Renal cortex interstitium (tissue), 11 donors: ENCODE measurements around the gene AACS. TPM values are rescaled to one million over a fixed set of nuclear protein-coding genes. Genes with fewer than 3 reads are reported as not detected.

Experiments
- DNase-seq, 11 donors: peaks; one replicate each; pipeline ENCODE4 v3.0.0-alpha.2; 2013; ENCODE audit warnings: low read depth in 9 of 11, low spot score in 4 of 11; ENCODE audit errors: extremely low read depth in 1 of 11
- polyA plus RNA-seq, 3 donors: library from polyadenylated mRNA; unstranded; fragments of 120-200 nt; gene quantifications; one replicate each; pipeline ENCODE4 v1.2.1, GENCODE V29; 2013; ENCODE audit not compliant: insufficient read length in 3 of 3

AACS gene
- polyA plus RNA-seq, 3 donors, result 21.7 to 26.2 (median 25.7) TPM

DNA sequence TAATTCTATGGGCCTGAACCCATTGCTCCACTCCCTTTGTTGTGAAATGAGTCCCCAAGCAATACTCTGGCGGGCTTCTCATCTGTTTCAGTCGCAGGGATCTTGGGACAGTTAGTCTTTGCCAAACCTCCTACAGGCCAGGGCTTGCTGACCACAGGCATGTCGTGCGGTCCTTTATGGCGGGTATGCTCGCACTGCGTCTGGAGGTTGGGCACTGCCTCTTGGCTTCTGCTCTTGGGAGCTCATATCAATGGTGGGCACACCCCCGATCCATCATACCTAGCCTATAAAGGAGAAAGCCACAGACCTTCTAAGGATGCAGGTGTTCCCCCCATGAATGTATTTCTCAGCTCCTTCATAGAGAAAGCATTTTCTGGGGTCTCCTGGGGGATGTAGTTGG, 99.3 kb downstream of the AACS start:
- no peak for DNase-seq

DNA sequence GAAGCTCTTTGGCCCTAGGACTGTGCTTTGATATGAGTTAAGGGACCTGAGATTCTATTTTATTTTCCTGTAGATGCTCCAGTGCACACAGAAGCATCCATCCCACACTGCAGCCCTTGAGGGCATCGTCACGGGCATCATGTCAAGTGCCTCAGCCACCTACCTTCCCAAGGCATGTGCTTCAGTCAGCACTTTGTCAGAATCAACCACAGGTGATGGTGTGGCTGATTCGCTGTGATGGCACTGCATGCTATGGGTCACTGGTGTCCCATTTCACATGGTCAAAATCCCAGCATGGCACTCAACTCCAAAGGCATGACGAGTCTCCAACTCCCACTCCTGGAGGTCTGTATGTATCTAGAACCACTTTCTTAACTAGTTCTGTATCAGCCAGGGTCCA, 100.8 kb downstream of the AACS start:
- no peak for DNase-seq

- no peak for DNase-seq
Measured at GRCh38 chr12:125167658-125168057, 102.4 kb downstream of the AACS start.

GRCh38 chr12:125169451-125169850, 104.2 kb downstream of the AACS start:
- DNase-seq, result no peak

DNA sequence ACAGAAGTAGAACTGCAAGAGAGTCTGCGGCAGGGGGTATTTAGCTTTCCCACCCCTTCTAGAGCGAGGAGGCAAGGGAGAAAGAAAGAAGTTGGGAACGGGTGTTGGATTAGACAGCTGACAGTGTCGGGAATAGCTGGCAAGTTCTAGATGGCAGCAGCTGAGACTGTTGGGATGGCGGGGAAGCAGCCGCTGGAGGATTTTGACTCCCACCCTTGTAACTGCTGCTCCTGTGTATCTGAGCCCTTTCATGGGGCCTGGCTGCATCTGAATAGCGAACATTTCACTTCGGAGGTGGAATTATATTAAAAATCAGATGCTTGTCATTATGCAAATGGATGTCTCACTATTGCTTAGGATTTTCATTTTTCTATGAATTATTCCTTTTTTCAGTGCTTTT, 104.6 kb downstream of the AACS start:
- no peak for DNase-seq

DNA sequence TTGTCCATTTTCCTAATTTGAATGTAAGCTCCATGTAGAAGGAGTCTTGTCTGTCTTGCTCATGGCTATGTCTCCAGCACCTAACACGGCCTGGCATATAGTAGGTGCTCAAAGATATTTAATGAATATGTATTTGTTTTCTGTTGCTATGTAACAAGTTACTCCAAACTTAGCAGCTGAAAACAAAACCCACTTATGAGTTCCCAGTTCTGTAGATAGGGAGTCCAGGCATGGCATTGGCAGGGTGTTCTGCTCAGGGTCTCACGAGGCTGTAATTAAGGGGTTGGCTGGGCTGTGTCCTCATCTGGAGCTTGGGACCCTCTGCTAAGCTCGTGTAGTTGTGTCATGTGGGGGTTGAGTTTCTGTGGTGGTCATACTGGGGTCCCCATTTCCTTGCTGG, 106.0 kb downstream of the AACS start:
- no peak for DNase-seq

- DNase-seq, result no peak
Measured at GRCh38 chr12:125172231-125172850, 107.1 kb downstream of the AACS start.

DNA sequence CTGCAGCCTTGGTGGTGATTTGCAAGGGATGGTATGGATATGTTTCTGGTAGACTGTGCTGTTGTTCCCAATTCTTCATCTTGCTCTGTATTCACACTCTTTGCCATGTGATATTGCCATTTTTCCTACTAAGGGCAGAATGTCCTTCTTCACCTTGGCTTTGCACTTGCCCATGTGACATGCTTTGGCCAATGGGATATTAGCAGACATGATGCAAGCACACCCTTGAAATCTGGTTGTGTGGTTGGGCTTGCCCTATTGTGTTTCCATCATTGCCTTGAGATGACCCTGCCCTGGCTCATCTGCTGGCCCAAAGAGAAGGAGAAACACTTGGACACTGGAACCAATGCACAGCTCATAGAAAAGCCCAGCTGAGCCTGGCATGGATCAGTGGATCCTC, 110.3 kb downstream of the AACS start:
- DNase-seq, result no peak

DNA sequence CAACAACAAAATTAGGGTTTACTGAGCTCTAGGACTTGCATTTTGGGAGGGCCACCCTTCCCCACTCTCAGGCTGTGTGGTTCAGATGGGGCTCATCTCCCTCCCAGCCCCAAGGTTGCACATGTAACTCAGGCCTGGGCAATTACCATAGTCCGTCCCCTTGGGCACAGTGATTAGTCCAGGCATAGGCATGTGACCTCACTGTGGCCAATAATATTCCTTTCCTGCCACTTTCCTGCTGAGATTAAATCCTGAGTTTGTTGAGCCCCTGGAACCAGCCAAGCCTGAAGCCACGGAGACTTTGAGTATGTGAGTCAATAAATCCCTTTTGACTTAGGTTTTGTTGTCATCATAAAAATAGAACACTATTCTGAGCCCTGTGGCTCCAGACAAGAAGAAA, 113.0 kb downstream of the AACS start:
- DNase-seq, result no peak

DNA sequence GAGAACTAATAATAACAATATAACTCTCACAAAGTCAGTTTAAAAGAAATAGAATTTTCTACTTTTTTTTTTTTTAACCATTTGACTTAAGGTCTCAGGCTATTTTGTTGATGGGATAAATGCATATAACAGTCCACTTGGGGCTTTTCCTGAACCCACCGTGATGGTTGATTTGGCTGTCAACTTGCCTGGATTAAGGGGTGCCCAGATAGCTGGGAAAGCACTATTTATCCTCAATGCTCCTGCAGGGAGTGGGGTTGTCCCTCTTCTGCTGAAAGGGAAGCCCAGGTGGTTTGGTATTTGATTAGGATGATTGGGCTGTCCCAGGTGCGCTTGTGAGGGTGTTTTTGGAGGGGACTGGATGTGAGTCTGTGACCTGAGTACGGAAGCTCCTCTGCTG, 114.9 kb downstream of the AACS start:
- DNase-seq, result no peak

GRCh38 chr12:125181107-125181506, 115.9 kb downstream of the AACS start:
- DNase-seq, result no peak

DNA sequence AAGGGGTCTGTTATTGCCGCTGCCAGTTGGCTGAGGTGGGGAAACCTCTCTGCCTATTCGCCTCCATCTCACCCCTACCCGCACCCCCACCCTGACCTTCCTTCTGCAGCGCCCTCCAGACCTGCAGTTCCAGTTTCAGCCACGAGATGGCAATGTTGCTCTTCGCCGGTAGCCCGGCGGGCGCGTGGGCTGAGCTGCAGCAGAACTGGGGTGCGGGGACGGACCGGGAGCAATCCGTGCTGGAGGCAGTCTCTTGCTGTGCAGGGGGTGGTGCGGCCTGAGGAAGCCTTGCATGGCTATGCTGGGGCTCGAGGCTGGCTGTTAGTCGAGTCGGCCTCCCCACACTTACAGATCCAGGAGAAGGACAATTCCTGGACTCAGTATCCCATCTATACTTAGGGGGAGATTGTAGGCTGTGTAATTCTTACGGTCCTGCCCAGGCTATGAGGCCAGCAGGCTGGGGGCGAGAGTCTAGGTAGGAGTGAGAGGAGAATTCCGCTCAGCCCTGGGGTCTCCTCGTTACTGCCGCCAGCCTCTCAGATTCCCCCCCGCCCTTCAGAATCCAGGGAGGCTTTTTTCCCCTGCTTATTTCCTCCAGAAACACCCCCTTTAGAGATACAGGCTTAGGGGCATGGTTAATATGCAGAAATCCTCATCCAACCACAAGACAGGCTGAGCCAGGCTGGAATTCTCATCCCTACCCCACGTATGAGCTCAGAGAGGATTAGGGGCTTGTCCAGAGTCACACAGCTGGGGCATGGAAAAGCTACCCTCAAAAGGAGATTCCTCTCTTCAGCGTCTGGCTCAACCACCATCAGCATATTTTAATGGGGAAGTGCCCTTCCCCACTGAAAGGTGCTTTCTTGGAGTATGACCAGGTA, 118.2 kb downstream of the AACS start:
- DNase-seq, result peak in 10 of 11 donors; percentile 43 to 77 (median 67)

DNA sequence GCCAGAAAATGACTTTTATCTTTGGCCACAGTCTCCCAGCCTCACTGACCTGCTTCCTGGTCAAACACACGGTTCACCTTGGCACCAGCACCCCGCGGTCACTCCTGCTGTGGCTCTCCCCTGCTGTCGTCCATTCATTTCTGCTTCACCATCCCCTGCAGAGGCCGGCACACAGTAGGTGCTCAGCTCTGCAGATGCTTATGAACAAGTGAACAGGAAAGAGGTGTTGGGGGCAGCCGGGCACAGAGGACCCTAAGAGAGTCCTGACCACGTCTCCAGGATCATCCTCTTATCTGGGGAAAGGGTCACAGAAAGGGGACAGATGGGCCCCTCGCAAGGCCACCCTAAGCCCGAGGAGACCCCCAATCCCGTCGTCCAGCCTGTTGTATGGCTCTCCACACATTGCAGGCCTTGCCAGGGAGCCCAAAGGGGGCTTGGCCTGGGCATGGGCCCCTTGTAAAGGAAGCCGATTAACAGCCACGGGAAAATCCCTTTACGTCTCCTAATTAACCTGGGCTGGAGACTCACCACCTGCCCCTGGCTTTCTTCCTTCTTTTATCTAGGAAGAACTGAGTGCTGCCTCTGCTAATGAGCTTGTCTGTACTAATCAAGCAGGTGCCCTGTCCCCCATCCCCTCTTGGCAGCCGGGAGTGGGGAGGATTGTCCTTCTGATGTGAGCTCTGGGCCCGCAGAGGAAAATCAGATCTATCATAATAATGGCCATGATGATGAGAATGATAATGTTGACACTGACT, 119.2 kb downstream of the AACS start:
- no peak for DNase-seq

- DNase-seq, result no peak
Measured at GRCh38 chr12:125185311-125185739, 120.1 kb downstream of the AACS start.

DNA sequence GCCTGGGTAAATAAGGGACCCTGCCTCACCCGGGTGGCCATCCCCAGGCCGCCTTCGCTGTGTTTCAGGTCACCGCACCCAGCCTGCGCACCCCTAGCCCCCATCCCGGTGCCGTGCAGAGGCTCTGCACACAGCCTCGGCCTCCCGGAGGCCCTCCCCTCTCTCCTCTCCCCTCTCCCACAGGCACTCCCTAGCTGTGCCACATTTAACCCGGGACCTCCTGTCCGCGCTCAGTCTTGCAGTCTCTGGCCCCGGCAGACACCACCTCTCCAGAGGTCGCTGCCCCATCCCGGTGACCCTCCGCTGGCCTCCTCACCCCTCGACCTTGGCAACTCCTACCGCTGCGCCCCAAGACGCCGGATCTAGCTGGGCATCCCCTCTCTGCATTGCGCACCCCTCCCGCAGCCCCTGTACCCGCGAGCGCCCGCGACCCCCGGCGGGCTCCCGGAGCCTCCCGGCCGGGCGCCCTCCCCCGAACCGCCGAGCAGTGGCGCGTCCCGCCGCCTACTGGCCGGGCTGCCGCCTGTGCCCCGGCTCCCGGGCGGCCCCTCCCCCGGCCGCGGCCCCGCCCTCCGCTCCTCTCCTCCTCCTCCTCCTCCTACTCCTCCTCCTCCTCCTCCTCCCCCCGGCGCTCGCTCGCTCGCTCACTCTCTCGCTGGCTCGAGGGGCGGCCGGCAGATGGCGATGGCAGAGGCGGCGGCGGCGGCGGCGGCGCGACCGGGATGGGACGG, 120.7 kb downstream of the AACS start, which contains the start of gene TMEM132B:
Gene TMEM132B (plus strand): TSS at position 647 of the 731 bp plus-strand sequence.
- DNase-seq, result peak in 9 of 11 donors; percentile 53 to 75 (median 64)

- DNase-seq, result no peak
Measured at GRCh38 chr12:125186471-125187147, 121.4 kb downstream of the AACS start.

DNA sequence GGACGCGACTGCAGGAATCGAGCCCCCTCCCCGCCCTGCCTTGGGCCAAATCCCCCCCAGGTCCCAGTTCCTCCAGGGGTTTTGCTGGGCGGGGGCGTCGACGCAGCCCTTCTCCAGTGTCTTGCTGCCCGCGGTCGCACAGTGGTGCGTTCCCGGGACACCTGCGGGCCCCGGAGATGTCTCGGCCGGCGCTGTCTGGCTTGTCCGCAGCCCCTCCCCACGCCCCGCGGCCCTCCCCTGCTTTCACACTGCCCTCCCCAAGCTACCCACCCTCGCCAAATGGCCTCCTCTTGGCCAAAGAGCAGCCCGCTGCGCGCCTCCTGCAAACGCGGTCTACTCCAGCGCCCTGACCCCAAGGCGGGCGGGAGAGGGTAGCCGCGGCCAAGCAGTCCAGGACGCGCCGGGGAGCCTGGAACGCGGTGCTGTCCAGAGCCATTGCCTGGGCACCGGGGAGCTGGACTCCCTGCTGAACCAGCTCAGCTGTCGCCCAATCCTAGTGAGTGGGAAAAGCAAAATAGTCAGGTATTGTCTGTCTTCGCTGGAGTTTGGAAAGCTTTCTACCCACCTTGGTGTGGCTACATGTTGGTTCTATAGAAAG, 122.0 kb downstream of the AACS start:
- DNase-seq, result no peak
